Inferior parietal cortex (tissue), 1 donor: Measurements from ENCODE around the gene DBI.
"Not testable (repeated sequence)": the region's sequence is repeated elsewhere in the genome, so short reads cannot be mapped to it uniquely, and the experiment has no call there.

Experiments used
- DNase-seq: peaks from one replicate; pipeline ENCODE4 v3.0.0-alpha.2; 2016; ENCODE audit errors: extremely low spot score

Gene DBI

GRCh38 chr2:119365436-119365835 lies 1.3 kb upstream of the DBI start:
- DNase-seq = no peak

GRCh38 chr2:119366161-119366648 lies 572 bp upstream of the DBI start:
- DNase-seq = peak; percentile 53

- no peak for DNase-seq
Observed at GRCh38 chr2:119367472-119368099, 809 bp downstream of the DBI start.

GRCh38 chr2:119369845-119370244 lies 3.1 kb downstream of the DBI start:
- no peak for DNase-seq

GRCh38 chr2:119371111-119371510 lies 4.3 kb downstream of the DBI start:
- DNase-seq = peak; percentile 77

- DNase-seq = no peak
Observed at GRCh38 chr2:119372778-119373568, 6.2 kb downstream of the DBI start.

GRCh38 chr2:119373907-119374745 lies 7.3 kb downstream of the DBI start:
- DNase-seq = not testable (repeated sequence)

GRCh38 chr2:119376406-119376805 lies 9.6 kb downstream of the DBI start:
- not testable (repeated sequence) for DNase-seq

- DNase-seq = no peak
Observed at GRCh38 chr2:119376810-119377209, 10.0 kb downstream of the DBI start.

GRCh38 chr2:119377294-119377992 lies 10.7 kb downstream of the DBI start:
- DNase-seq = no peak

- DNase-seq = no peak
Observed at GRCh38 chr2:119377993-119378345, 11.2 kb downstream of the DBI start.

GRCh38 chr2:119378566-119378965 lies 11.8 kb downstream of the DBI start:
- DNase-seq = no peak

GRCh38 chr2:119383410-119384140 lies 16.8 kb downstream of the DBI start:
- no peak for DNase-seq

GRCh38 chr2:119384971-119385370 lies 18.2 kb downstream of the DBI start:
- no peak for DNase-seq

GRCh38 chr2:119385466-119385865 lies 18.7 kb downstream of the DBI start:
- DNase-seq = no peak

GRCh38 chr2:119387381-119388129 lies 20.8 kb downstream of the DBI start:
- peak; percentile 72 for DNase-seq

GRCh38 chr2:119389615-119390306 lies 23.0 kb downstream of the DBI start:
- DNase-seq = no peak

- no peak for DNase-seq
Observed at GRCh38 chr2:119393971-119394748, 27.4 kb downstream of the DBI start.

GRCh38 chr2:119397196-119397595 lies 30.4 kb downstream of the DBI start:
- no peak for DNase-seq
